Keratinocyte (primary cell): ENCODE data around the gene SMARCAL1.

Experiments used
- CTCF ChIP-seq, 3 experiments: IDR thresholded peaks in 1 of 3; conservative IDR thresholded peaks in 1 of 3; optimal IDR thresholded peaks in 1 of 3; 2 replicates in 2 of 3; 3 replicates in 1 of 3; pipeline versions ENCODE3 to v1.5.1; 2011; ENCODE audit warnings: low read length in 3 of 3, mild to moderate bottlenecking in 3 of 3, moderate library complexity in 2 of 3, control low read depth in 1 of 3, inconsistent platforms in 1 of 3; ENCODE audit not compliant: insufficient read depth in 2 of 3; ENCODE audit errors: extremely low read depth in 1 of 3
- EZH2 ChIP-seq: IDR thresholded peaks from one replicate; pipeline ENCODE4 v1.6.1; 2012; ENCODE audit warnings: inconsistent platforms, mild to moderate bottlenecking, low read length, moderate library complexity

- no peak for TF ChIP-seq CTCF (optimal IDR thresholded peaks at IDR 0.05 in 1 of 3, IDR thresholded peaks at IDR 0.05 in 1 of 3, conservative IDR thresholded peaks at IDR 0.05 in 1 of 3; ENCODE audit: extremely low read depth in 1 of 3, insufficient read depth in 2 of 3, low read length in 3 of 3)
- TF ChIP-seq EZH2, result no peak
These were observed 85.2 kb downstream of the SMARCAL1 start for GRCh38 chr2:216497382-216498069.
